Stimulated activated CD4-positive, alpha-beta T cell treated with anti-CD3 and anti-CD28 coated beads, Interleukin-1b, Interleukin-23, amount 100 ng/mL, for 4 hours (primary cell): ENCODE results near the gene TTC9.
"Not testable (repeated sequence)": the region's sequence is repeated elsewhere in the genome, so short reads cannot be mapped to it uniquely, and the experiment has no call there.

Experiments used
- DNase-seq, 2 donors: peaks; one replicate each; pipeline ENCODE4 v3.0.0-alpha.2; 2020; ENCODE audit warnings: low read depth in 2 of 2

TTC9 gene

DNA sequence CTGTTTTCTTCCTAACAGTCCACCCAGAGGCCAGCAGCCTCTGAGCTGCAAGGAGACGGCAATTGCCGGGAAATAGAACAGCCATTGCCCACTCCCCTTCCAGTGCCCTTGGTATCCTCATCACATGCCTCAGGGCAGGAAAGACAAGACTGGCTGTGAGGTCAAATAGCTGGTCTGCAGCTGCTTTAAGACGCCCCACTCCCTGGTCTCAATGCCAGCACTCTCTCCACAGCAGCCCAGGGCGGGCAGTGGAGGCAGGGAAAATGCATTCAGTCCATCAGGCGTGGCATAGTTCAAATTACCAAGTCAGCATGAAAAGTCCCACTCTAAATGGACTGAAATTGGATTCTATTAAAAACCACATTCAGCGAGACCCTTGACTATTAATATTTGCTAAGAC, 35.6 kb downstream of the TTC9 start:
- DNase-seq = no peak

DNA sequence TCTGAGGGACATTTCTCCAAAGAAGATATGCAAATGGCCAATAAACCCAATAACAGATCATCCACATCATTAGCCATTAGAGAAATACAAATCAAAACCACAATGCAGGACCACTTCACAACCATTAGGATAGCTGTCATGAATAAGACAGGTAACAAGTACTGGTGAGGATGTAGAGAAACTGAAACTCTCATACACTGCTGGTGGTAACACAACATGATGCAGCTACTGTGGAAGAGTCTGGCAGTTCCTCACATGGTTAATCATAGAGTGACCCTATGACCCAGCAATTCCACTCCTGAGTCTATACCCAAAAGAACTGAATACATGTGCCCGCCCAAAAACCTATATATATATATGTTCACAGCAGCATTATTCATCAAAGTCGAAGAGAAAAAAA, 39.0 kb downstream of the TTC9 start:
- no peak for DNase-seq

DNA sequence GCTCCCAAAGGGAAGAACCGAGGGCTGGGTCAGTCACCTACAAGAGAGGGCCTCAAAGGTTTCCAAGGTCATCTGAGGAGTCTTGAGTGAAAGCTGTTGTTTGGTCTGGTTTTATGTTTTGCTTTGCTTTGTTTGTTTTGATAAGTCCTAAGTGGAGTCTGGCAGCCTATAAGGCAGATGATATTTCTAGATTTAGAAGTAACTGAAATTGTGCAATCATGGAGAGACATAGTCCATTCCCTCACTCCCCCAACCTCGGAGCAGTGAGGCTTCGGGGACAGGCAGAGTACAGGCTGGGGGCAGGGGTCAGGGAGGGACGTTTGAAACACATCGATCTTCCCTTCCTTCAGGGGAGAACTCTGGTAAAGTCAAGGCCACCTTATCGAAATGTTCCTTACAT, 42.3 kb downstream of the TTC9 start:
- no peak for DNase-seq

DNA sequence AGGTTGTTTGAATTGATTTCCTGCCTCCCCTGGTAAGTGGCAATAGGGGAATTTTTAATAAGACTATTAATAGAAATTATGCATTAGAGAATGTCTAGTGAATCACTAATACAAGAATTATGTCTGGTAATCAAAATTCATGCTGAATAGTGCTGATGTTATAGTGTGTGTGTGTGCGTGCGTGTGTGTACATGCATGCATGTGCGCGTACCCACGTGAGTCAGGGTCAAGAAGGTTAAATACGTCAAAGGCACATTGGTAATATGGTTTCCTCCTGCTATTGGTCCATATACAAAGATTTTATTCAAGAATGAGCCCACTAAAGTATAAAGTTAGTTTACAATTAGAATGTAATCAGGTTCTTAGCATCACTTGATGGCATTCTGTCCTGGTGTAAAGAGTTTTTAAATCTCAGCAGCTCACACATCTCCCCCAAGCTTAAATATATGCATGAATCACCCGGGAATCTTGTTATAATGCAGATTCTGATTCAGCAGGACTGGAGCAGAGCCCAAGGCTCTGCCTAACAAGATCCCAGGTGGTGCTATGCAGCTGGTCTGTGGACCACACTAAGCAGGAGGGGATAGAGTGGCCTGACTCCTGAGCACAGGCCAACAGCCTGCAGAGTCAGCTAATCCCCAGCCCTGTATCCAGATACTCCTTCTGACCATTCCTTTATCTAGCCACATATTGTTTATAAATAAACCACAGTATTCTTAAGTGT, 43.9 kb downstream of the TTC9 start:
- no peak for DNase-seq

DNA sequence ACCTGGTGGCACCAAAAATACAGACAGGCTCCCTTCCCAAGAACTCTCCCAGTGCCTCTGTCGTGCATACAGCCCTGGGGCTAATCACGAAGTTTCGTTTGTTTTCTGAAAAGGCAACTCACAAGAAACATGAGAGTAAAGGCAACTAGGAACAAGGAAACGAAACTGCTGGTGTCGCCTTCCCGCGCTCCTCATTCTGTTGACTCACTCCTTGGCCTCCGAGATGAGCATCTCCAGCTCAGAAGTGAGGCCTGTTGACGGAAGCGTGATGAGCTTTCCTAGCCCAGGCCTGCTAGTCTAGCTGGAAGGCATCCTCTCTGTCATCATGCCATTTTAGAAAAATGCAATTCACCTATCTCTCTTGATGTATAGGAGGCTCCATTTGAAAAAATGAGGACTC, 50.5 kb downstream of the TTC9 start:
- no peak for DNase-seq

DNA sequence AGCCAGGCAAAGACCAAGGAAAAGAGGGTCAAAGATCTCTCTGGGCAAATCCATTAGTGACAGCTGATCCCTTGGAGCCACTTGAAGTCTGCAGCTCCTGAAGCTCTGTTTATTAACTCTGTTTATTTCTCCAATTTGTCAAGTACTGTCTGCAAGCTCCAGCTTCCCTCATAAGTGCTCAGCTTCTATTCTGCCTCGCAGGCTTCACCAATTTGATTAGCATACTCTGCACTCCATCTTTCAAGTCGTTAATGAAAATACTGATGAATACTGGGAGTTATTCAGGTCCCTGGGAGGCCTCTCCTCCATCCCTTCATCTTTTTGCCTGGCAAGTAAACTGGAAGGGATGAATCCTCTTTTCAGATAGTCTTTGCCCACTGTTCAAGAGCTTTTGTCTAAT, 54.3 kb downstream of the TTC9 start:
- no peak for DNase-seq

DNA sequence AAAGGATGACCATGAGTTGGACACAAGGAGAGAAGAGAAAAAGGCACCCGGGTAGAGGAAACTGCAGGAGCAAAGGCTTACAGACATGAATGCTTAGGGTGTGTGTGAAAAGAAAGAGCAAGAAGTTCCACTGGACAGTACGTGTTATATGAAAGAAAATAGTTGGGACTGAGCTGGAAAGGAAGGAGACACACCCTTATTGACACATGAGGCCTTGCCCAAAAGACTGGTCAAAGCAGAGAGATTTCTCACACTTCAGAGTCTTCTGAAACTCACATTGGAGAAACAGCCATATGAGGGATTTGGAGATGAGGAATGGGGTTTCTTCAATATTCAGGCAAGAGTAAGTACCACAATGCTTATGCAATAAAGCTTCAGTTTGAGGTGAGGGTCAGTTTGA, 56.0 kb downstream of the TTC9 start:
- DNase-seq = no peak

DNA sequence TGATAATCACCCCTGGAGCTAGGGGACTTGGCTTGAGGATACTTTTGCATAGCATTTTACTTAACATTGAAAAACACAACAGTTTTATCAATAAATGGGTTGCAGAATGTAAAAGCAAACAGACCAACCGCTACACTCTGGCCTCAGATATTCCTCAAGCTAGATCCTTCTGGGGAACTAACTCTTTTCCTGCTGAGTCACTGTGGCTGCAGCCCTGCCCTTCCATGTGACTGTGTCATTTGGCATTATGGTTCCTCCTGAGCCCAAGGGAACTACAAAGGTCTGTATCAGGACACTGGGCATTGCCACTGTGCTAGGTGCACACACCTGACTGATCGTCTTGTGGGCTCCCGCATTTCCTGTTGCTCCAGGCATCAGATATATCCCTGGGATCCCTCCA, 56.6 kb downstream of the TTC9 start:
- DNase-seq = no peak

DNA sequence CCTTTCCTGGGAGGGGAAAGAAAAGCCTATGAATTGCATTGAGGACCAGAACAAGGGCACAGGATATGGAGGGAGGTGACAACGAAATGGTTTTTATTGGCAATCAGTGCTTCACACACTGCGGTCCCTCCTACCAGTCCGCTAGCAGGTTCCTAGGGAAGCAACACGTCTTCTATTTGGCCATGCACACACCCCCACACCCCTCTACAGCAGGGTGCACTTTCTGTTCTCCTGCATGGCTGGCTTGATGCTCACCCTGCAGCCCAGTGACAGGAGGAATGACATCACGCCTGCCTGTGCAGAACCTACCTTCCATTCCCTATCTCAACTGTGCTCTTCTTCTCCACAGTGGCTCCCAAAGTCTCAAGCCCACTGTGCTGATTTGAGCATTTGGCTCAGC, 57.9 kb downstream of the TTC9 start:
- no peak for DNase-seq

DNA sequence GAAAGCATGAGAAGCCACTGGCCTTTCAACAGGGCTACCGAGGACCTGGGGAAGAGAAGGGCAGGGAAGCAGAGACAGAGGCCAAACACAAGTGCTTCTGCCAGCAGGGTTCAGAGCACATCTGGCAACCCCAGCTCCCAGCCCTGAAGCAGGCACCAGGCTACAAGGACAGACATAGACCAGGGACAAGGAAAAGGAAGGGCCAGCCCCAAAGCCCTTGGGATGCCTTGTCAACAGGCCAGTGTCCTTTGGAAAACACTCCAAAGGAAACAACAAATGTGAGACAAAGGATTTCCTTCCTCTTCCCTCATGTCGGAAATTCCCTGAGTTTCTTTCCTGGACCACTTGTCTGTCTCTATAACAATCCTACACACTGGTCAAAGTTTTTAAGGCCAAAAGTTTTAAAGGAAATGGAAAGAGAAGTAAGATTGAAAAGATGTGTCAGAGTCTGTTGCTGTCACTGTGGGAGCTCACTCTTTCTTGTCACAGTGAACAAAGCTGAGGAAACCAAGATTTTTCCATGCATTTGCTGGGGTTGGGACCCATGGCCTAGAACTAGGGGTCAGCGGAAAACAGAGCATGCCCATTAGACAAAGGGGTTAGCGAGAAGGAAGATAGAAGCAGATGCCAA, 59.4 kb downstream of the TTC9 start:
- DNase-seq = no peak

DNA sequence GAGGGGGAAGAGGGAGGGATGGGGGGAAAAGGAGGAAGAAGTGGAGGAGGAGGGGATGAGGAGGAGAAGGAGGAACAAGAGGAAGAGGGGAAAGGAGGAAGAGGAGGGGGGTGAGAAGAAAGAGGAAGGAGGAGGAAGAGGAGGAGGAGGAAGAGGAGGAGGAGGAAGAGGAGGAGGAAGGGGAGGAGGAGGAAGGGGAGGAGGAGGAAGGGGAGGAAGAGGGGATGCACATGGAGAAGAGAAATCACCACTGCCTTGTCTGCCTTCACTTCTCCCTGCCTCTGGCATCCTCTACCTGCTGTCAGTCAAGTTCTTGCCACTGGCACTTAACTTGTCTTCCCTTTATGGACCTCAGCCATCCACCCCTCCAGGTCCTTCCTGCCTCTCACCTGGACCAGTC, 59.9 kb downstream of the TTC9 start:
- DNase-seq = no peak

DNA sequence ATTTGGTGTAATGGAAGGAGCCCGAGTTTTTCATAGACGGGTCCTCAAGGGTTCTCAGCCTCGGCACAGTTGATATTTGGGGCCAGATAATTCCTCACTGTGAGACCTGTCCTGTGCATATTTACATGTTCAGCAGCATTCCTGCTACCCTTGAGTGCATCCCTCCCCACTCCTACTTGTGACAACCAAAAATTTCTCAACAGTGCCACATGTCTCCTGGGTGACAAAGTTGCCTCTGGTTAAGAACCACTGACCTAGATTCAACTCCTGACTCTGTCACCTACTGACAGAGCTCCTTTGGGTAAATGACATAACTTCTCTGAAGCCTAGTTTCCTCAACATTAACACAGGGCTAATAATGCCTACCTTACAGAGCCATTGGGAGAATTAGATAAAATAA, 60.4 kb downstream of the TTC9 start:
- DNase-seq = no peak

DNA sequence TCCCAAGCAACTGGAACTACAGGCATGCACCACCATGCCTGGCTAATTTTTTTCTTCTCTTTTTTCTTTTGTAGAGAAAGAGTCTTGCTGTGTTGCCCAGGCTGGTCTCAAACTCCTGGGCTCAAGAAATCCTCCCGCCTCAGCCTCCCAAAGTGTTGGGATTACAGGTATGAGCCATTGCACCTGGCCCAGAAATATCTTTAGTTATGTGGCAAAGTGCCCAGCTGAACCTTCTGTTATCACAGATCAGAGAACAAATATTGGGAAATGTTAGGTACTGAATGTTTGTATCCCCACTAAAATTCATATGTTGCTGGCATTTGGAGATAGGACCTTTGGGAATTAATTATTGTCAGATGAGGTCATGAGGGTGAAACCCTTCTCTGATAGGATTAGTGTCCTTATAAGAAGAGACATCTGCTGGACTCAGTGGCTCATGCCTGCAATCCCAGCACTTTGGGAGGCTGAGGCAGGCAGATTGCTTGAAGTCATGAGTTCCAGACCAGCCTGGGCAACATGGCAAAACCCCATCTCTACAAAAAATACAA, 62.0 kb downstream of the TTC9 start:
- not testable (repeated sequence) for DNase-seq

DNA sequence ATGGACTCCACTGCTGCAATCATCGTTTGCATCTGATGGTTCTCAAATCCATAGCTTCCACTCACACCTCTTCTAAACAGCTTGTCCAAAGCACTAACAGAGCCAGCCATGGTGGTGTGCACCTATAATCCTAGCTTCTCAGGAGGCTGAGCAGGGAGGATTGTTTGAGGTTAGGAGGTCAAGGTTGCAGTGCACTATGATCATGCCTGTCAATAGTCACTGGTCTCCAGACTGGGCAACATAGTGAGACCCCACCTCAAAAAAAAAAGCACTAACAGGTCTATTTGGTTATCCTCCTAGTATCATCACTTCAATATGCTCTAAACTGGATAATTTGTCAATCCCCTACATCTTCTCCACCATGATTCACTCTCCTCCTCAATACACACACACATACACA, 63.2 kb downstream of the TTC9 start:
- no peak for DNase-seq

DNA sequence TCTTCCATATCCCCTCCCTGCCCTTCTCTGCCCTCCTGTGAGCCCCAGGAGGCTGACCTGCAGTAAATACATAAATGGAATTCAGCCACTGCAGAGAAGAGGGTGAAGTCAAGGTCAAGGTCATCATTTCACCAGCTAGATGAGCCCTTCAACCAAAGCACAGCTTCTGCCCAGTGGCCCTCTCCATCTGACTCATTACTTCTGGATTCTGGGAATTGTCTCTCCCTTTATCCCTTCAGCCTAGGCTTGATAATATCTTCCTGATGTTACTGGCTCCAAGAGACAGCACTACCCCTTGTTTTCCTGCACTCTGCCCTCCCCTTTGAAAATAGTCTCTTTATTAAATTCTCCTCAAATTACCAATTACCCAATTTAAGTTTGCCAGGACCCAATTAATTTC, 64.5 kb downstream of the TTC9 start:
- DNase-seq = no peak

DNA sequence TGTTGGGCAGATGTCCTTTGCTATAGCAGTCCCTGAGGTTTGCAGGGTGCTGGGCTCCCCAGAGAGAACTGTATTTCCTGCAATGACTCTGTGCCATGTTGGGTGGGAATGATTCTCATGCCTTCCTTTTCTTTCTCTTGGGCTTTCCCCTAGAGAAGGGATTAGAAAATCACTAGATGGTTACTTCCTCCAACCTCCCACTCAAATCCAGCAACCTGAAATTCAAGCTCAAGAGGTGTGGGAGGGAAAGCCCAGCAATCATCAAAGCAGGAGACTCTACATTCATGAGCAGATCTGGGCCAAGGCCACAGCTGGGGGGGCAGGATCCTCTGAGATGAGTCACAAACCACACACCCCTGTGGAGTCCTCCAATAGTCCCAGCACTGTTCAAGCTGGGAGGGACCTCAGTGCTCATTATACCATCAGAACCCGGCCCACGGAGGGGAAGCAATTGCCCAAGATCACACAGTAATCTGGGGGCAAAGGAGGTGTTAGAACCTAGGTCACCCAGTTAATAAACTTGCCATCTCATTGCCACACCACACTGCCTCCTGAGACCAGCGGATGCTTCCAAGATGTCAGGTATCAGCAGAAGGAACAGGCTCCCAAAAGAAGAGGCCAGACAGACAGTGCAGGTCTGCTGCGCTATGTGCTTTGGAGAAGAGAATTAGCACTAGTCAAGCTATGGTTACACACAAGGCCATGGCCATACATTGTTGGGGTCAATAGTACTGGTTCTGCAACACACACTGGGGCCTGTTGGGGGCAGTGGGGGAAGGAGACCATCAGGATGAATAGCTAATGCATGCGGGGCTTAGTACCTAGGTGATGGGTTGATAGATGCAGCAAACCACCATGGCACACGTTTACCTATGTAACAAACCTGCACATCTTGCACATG, 65.7 kb downstream of the TTC9 start:
- no peak for DNase-seq

DNA sequence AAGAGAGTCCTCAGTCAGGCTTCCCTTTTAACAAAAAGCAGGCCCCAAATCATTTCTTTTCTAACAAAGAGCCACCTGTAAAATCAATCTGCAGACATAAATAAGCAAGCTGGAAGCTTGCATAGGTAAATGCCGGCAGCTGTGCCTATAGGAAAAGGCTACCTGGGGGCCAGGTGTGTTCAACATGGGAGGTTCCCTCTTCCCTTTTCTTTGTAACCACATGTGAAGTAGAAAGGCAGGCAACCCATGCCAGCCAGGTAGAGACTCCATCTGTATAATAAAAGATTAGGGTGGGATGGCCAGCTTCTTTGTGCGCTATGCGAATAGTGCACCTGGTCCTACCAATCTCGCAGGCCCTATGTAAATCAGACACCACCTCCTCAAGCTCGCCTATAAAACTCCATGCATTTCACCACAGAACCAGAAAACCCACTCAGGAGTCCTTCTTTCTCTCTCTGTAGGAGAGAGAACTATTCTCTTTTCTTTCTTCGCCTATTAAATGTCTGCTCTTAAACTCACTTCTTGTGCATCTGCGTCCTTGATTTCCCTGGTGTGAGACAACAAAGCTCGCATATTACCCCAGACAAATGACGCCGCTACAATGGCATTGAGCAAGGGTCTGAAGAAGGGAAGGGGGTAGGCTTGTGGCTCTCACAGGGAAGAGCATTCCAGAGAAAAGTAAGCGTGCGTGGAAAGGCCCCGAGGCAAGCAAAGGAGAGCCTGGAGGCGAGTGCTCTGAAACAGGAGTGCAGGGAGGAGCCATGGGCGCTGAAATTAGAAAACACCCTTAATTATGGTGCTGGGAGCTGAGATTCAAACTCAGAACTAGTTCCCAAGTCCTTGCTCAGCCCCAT, 67.2 kb downstream of the TTC9 start:
- no peak for DNase-seq

DNA sequence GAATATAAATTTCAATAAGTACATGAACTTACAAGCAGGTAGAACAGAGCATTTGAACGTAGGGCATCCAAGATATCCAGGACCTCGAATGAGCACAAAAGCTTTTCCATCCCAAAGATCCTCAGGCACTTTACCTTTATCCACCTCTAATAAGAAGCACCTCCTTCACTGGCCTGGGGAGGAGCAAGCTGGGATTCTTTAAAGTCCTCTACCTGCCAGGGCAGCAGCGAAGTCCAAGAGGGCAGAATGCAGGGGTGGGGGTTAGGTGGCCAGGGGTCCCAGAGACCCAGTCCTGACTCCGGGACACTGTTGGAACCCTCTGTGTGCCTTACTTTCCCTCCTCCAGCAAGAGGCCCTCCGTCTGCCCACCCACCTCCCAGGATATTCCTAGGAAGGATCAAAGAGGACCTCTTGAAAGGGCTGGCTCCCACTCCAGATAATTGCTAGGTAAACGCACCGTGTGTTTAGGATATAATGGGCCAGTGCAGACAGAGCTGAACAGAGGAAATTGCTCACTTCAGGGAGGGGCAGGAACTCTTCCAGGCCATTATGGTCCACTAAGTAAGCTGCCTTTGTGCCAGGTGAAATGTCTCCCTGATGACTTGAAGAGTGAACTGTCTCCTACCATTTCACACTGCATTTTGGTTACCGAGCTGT, 68.1 kb downstream of the TTC9 start:
- DNase-seq = no peak

DNA sequence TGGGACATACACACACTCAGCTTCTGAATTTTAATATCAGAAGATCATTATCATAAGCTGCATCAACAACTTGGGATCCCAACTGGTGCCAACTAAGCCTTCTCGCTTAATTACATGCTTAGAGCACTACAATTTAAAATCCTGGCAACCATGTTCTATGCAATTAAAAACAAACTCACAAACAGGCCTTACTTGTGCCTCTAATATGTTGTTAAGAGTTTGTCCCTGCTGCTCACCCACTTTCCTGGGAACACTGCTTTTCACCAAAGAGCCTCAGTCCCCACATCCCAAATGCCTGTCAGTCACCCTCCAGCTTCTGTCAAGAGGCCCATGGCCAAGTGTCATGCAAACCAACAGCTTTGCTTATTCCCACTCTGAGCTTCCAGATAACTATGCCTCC, 69.7 kb downstream of the TTC9 start:
- no peak for DNase-seq

DNA sequence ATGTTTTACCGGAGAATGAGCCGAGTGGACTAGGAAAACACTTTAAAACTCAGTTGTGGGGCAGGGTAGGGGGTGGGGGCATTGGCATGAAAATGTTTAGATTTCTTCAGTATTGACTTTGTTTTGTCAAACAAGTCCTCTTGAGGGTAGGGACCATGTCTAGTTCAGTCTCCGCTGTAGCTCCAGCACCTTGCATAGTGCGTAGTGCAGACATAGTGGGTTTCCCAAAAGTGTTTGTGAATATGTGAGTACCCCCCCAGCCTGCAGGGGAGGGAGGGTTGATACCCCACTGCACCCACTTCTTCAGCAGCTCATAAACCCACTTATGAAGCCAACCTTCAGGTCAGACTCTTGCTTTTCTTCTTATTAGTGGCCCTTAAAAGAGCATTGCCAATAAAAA, 71.4 kb downstream of the TTC9 start:
- DNase-seq = no peak

DNA sequence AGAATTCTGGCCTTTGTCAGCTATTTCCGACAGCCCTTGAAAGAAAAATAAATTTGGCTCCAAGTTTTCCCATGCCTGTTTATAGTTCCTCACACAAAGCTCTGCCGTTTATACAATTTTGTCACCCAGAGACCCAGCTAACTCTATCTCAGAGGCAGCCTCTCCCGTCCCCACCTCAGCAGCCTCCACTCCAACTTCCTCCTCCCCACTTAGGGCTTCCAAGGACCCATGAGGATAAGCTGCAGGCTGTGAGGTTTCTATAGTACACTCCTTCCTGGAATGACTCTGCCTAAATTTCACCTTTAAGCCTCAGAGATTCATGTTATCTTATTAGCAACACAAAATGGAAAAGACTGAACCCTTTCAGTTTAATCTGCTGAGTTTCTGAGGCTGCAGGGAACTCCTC, 71.8 kb downstream of the TTC9 start:
- DNase-seq = no peak
